Stimulated activated CD8-positive, alpha-beta memory T cell treated with anti-CD3 and anti-CD28 coated beads, Interleukin-7, amount 100 ng/mL, for 1 hour (primary cell): ENCODE data around the gene MEGF6.
A peak's percentile ranks its signal among the peaks of the same experiment; 100 is the strongest.

Experiments used
- DNase-seq, 2 donors: peaks; one replicate each; pipeline ENCODE4 v3.0.0-alpha.2; 2020; ENCODE audit warnings: low read depth in 2 of 2

MEGF6 gene

DNA sequence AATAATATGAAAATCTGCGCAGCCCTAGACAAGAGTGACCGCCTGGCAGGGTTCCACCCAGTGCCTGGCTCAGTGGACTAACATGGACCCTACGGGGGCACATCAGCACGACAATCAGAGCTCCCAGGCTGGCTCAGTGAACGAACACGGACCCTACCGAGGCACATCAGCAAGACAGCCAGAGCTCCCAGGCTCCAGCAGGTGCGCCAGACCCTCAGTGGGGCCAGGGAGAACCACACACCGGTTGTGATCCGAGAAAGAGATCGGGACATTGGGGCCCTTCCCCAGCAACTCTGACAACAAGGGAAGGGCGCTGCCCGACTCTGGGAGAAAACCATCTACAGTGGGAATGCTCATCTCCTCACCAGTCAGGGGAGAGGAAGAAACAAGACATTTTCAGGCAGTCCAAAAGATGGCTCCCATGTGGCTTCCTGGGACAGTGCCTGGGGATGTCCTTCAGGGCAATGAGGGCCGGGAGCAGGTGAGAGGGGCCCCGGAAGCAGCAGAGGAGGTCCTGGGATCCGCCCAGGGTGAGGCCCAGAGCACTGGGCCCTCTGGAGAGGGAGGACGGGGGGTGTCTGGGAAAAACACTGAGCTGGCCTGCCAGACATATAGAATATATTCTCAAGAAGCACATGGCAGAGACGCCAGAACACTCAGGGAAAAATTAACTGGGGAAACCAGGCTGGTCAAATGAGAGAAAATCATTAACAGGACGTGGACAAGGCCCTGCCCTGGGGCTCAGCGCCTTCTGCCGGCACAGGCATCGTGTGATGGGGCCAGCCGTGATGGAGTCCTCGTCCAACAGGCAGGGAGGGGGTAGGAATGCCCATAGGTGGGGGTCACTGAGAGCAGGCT, 152.0 kb downstream of the MEGF6 start:
- DNase-seq: no peak

DNA sequence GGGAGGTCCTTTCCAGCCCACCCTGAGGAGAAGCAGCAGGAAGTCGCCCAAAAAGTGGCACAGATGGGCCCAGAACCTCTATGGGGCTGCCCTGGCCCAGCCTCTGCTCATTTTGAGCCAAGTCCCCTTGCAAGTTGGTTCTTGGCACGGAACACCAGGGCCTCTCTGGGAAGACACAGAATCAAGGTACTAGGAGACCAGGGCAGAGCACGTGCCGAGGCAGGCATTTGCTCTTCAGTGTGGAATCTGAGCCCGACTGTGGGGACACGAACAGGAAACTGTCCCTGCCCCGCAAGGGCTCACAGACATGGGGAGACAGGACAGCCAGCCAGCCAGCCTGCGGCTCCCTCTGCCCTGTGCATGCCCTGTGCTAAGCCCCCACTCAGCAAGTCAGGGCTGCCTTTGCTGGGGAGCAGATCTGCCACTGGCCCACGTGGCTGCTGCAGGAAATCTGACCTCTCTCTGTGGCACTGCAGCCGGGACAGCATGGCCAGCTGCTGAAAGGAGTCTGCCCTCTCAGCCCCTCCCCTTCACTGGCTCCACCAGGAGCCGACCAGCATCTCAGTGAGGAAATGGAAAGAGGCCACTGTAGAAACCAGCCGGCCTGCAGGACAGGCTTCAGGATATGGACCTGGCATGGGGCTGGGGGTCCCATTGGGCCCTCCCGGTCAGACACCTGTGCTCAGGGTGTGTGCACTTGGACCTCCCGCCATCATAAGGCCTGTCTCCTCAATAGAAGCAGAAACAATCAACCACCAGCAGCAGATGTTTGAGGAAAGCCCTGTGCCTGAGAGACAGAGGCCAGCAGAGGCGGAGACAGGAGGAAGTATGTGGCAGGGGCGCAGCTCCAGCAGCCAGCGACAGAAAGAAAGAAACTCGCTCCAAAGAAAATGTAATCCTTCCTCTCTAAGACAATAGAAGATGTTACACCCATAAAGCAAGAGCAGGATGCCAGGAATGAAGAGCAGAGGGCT, 153.1 kb downstream of the MEGF6 start:
- no peak for DNase-seq

DNA sequence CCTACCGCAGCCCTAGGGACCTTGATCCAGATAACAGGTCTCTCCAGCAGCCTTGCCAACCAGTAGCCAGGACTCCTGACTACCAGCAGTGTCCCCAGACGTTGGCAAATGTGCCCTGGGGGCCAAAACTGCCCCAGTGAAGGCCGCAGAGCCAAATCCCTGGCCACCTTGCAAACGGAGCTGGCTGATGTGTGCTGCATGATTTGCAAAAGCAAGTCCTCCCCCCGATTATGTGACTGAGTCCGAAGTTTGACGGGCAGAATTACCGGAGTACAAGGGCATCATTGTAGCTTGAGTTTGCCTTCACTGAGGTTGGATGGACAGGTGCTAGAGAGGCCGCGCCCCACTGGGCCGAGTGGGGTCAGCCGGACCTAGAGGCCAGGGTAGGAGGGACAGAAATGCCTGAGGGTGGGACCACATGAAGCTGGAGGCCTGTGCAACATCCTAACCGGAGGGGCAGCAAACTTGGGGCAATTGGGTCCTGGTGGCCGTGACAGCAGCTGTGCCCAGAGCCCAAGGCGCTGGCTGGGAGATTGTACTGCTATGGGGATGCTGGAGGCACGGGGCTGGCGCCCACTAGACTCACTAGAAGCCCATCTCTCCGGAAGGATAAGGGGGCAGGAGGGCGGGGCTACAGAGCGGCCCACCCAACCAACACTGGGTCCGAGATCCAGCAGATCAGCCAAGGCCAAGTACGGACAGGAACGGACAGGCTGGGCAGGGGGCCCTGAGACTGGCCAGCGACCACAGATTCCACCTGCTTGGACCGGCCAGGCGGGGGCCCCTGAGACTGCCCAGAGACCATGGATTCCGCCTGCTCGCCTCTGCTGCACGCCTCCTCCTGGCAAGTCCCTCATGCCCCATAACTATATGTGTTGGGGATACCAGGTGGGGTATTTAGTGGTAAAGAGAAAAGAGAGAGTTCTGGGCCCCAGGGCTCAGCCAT, 154.1 kb downstream of the MEGF6 start:
- DNase-seq: no peak

DNA sequence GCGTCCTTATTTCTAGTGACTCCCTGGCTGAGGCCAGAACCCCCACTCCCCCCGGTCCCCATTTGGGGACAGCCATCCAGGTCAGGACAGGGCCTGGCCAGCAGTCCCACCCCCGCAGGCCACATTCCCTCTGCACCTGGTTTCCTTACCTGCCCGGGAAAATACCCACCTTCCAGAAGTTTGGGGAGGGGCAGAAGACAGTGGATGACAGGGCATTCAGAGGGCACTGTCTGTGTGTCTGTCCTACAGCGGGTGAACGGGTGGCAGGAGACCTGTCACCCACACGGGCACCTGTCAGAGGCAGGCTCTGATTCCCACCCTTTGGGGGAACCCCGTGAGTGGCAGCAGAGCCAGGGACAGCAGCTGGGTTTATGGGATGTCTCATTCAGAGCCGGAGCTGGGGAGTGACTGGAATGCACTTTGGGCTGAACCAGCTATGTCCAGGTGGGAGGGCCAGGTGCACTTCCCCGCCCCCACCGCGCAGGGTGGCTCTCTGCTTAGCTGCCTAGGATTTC, 154.8 kb downstream of the MEGF6 start:
- no peak for DNase-seq

DNA sequence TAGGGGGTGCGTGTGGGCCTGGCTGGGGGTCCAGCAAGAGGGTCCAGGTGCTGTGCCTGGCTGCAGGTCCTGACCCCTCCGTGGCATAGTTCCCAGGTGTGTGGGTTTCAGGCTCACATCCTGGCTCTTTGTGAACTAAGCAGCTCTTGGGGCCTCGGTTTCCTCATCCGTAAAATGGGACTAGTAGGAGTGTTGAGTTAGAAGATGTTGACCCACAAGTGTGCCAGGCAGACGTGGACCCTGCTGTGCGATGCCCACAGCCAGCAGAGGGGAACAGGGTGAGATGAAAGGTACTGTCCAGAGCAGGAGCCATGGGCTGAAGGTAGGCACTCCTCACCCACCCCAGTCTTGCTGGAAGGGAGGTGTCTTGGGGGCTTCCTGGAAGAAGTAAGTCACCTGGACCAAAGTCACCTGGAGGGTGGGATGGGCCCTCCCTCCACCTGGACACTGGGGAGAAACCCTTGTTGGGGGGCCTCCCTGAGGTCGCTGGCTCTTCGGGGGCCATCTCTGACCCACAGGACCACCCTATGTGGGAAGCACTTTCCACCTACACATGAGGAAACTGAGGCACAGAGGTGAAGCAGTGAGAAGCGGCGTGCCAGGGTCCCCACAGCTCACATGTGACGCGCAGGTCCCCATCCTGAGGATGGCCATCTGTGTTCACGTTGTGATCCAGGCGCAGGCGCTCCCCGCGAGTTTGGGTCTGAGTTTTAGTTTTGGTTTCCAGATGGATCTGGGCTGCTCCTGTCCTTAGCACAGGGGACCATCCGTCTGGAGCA, 155.4 kb downstream of the MEGF6 start:
- DNase-seq: no peak

DNA sequence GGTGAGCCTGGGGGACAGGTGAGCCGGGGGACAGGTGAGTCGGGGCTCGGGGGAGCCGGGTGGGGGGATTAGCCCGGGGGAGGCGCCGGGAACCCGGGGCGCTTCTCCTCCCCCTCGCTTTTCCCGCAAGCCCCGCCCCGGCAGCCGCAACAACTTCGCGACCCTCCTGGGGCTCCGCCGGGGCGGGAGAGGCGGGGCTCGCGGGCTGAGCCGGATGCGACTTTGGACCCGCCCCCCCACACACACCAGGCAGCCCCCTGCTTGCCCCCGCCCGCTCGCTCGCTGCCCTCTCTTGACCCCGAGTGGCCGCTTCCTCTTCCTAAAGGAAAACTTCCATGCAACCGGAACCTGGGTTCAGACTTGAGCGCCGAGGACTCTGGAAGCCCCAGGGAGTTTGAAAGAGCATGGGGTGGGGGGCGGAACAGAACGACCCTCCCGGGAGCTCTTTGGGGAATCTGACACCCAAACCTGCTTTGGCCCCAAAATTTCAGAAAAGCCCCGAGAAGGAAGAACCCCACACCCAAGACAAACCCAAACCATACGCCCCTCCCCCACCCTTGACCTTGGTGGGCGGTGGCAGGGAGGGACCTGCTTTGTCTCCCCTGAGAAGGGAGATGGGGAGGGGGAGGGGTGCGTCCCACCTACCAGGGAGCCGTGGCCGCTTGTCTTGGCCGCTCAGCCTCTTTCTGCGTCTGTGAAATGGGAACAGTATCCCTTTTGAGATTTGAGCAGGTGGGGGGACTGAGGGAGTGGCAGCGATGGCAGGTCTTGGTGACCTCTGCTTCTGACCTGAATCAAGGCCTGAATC, 156.3 kb downstream of the MEGF6 start:
- no peak for DNase-seq

DNA sequence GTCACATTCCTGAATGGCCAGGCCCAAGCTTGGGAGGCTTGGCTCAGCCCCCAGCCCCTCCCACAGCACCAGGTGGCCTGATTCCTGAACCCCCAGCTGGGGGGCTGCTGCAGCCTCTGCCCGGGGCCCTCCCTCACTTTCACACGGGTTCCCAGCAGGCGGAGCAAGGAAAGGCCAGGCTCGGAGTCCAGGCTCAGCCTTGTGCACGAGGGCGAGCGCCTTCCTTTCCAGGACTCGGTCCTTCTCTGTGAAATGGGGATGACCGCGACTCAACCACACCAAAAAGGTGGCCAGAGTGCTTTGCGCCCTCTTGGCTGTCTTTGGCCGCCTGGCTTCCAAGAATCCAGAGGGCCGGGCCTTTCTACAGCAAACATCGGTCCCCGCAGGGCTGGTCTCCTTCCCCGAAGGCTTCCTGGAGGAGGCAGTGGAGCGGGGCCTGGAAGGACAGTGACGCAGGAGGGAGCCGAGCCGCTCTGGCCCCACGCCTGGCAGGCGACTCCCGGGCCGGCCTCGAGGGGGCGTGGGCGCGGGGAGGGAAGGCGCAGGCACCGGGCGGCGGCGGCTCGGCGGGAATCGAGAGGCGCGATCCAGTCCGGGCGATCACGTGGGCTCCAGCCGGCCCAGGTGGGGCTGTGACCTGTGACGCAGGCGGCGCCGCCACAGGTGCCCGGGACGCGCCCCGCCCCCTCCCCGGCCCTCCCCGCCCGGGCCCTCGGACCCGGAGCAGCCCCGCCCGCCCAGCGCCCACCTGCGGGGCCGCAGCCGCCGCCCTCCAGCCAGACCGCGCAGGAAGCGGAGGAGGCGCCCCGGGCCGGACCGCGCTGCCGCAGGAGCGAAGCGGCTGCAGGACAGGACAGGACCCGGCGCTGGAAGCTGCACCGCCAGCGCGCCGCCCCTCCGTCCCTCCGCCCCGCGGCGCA, 157.2 kb downstream of the MEGF6 start, which contains the start of gene ARHGEF16:
Gene ARHGEF16 (plus strand): TSS at position 775 of the 920 bp plus-strand sequence. CDS start 8,420 bp downstream, outside the sequence.
- no peak for DNase-seq

DNA sequence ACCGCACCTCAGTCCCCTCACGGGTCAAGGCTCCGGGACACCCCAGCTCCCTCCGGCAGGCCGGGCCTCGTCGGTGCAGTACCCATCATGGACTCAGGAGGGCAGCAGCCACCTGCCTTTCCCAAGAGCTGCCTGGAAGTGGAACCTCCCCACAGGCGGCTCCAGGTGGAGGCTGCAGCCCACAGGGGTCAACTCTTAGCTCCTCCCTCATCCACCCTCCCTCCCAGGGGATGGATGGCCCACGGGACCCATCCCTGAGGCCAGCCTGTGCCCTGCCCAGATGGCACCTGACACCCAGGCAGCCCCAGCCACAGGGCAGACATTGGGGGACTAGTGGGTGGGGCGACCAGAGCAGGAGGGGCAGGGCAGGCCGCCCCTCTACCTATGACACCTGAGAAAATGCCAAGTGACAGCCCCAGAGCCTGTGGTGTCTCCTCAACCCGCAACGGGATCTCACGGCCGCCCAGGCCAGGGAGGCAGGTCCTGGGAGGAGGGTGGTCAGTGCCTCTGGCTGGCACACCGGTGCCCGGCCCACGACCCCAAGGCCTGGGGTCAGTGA, 158.0 kb downstream of the MEGF6 start:
- peak; percentile 29 to 56 for DNase-seq

DNA sequence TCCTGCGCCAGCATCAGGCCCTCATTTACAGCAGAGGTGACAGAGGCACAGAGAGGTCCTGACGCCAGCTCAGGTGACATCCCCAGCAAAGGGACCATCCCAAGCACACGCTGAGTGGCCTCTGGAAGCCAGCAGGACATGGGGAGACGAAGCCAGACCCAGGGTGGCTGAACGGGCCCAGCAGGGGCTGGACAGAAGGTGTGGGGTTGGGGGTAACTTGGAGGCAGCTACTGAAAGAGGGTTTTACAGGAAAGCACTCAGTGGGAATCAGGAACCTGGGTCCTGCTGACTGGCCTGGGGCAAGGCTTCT, 158.5 kb downstream of the MEGF6 start:
- DNase-seq: no peak

DNA sequence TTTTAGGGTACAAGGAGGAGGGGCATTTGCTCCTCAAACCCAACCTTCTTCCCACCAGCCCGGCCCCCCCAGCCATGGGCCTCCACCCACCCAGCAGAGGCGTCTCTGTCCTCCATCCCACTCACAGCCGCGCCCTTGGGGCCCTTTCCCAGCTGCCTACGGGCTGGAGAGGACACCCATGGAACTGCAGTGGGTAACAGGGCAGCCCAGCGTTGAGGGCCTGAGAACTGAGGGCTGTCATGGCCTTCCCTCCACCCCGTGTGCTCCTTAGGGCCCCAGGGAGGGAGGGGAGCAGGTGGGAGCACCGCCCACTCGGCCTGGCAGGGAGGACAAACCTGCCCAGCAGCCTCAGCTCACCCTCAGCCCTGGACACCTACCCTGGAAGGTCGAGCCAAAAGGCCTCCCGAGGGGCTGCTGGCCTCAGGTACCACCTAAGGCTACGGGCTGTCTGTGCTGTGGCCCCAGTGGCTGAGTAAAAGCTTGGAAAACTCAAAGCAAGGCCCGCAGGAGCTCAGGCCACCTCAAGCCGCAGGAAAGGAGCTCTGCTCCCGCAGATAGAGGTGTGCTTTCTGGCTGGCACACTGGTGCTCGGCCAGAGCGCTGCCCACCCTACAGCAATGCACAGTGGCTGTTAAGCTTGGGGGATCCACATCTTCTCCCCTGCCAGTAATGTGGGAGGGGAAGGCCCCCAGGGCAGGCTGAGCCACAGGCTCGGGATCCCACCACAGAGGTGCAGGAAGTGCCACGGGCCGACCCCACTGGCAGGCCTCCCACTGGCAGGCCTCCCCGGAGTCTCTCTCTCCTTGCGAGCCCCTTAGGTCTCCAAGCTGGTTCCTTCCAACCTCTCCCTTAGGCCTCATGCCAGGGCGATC, 159.1 kb downstream of the MEGF6 start:
- DNase-seq: no peak

DNA sequence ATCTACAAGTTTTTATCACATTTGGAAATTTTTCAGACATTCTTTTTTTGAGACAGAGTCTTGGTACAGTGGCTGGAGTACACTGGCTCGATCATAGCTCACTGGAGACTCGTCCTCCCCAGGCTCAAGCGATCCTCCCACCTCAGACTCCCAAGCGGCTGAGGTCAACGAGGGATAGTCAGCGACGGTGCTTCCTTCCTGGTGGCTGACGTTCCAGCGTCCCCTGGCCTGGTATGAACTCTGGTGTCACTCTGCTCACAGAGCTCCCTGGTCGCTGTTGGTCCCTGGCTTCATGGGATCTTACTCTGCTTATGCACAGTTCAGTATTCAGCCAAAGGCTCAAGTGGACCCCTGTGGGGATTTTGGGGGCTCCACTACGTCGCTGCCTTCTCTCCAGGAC, 160.3 kb downstream of the MEGF6 start:
- DNase-seq: no peak

DNA sequence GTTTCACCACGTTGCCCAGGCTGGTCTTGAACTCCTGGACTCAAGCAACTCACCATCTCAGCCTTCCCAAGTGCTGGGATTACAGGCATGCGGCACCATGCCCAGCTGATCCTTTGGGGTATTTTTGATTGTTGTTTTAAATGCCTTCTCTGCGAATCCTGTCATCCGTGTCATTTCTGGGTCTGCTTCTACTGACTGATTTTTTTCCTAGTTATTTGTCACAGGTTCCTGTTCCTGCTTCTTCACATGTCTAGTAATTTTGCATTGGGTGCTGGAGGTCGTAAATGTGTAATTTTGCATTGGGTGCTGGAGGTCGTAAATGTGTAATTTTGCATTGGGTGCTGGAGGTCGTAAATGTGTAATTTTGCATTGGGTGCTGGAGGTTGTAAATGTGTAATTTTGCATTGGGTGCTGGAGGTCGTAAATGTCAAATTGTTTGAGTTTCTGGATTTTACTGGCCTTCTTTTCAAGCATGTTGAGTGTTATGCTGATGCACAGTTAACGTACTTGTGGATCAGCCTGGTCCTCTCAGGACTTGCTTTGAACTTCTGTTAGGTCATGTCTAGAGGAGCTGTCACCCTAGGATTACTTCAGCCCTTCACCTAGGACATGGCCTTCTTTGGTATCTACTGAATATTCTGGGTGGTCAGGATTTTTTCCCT, 161.0 kb downstream of the MEGF6 start:
- no peak for DNase-seq

DNA sequence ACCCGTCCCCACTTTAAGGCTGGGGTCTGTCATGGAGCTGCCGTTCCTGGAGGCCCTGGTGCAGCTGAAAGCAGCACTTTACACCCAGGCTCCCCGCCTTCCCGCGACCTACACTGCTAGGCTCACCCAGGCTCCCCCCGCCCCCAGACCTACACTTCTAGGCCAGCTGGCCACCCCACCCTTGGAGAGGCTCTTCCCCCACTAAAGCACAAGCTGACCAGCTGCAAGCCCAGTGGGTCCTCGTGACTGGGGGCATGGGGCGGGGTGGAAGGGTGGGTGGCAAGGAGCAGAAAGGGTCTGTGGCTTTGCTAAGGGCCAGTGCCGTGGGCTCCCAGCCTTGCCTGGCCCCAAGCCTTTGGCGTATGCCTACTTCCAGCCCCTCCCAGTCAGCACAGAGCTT, 166.6 kb downstream of the MEGF6 start:
- no peak for DNase-seq

DNA sequence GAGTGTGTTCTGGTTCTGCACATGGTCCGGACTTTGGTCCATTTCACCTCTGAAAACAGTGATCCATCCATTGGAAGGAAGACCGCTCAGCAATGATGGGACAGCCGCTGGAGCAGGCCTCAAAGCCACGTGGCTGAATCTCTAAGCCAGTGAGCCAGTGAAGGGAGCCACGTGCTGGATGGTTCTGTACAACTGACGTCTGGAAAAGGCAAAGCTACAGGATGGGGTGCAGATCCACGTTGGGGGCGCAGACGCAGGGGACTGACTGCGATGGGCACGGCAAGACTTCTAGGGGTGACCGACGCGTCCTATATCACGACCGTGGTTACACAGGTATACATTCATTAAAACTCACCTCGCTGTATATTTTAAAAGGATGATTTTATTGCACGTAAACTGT, 167.0 kb downstream of the MEGF6 start:
- DNase-seq: no peak

DNA sequence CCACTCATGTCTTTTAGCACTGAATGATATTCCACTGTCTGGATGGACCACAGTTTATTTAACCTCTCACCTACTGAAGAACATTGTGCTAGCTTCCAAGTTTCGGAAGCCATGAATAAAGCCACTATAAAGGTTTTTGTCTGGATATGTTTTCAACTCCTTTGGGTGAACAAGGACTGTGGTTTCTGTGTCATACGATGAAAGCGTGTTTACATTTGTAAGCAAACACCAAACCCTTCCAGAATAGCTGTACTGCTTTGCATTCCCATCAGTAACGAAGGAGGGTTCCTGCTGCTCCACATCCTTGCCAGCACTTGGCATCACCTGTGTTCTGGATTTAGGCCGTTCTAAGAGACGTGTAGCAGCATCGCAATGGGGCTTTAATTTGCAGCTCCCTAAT, 167.5 kb downstream of the MEGF6 start:
- DNase-seq: no peak

DNA sequence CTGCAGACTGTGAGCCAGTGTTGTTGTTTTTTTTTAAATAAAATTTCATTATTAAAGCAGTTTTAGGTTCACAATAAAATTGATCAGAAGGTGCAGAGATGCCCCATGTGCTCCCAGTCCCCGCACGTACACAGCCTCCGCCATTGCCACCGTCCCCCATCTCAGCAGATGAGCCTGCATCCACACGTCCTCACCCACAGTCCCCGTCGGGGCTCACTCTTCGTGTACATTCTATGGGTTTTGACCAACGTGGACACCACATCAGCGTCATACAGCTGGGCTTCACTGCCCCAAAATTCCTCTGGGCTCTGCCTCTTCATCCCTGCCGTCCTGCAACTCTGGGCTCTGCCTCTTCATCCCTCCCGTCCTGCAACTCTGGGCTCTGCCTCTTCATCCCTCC, 168.4 kb downstream of the MEGF6 start:
- DNase-seq: no peak

DNA sequence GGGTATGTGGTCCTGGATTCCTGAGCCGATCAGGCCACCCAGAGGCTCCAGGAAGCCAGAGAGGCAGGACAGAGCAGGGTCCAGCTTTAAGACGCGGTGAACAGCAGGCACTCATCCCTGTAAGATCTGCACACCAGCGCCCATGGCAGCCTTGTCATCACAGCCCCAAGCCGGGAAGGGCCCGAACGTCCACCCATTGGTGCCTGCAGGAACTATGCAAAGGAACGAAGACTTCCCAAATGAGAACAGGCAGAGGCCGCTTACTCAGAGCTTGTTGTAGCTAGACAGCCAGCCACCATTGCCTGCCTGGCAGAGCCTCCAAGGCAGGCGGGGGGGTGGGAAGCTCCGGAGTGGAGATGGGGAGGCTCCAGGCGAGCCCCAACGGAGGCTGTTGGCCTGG, 169.0 kb downstream of the MEGF6 start:
- DNase-seq: no peak
